Fibroblast of skin of back (primary cell): ENCODE data around the gene LARGE2.

ENCODE experiments used
- DNase-seq: peaks from one replicate; pipeline ENCODE4 v3.0.0-alpha.2; 2013

LARGE2 gene

DNA sequence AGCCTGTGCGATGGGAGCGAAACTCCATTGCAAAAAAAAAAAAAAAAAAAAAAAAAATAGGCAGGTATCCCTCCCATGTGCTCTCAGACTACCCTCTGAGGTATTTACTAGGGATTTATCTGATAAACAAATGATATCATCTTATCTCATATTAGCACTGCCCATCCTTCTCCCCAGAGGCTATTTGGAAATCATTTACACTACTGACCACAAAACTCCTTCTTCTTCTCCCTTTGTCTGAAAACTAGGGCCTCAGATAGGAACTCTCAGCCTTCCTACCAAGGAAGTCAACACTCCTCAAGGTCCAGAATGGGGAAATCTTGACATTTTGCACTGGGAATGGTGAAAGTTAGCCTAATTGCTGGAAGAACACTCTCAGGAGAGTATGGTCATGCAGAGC is 46.4 kb downstream of the LARGE2 start:
- no peak for DNase-seq

DNA sequence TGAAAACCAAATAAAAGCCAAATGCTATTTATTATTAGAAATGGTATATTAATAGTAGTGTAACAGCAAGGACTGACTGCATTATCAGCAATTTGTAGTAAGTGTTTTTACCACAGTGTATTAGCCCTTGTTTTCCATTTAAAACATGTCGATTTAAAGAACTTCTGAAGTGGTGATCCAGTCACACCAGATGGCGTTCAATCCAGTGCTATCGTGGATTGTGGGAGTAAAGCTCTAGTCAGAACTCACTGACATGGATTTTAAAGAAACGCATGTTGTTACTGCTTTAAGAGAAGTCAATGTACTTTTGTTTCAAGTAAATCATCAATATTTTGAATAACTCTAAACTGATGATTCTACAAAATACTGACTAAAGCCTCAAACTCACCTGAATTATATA is 51.1 kb downstream of the LARGE2 start:
- no peak for DNase-seq

DNA sequence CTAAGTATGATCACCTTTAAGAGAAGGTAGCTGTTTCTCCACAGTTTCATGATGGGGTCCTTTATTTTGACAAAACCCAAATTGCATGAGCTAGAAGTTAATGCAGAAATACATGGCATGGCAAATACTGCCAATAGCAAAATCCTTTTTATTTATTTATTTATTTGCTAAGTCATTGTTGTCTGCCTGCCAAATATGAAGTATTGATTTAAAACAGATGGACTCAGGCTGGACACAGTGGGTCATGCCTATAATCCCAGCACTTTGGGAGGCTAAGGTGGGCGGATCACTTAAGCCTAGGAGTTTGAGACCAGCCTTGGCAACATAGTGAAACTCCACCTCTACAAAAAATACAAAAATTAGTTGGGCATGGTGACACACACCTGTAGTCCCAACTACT is 52.4 kb downstream of the LARGE2 start:
- peak; percentile 14 for DNase-seq
